ENCODE results near the gene SIRT7. TPM values are rescaled to one million over a fixed set of nuclear protein-coding genes. Genes with fewer than 3 reads are reported as not detected.

The SIRT7 gene
- 17.3 and 21.1 TPM in 2 replicates for total RNA-seq

GRCh38 chr17:81917565-81918332, at the start of gene SIRT7:
SIRT7 (minus strand) TSS chr17:81918176; CDS start chr17:81918131, 45 bp downstream.

GRCh38 chr17:81961087-81961511, 43.1 kb upstream of the SIRT7 start, which contains the start of gene NOTUM:
NOTUM (minus strand) TSS chr17:81961187; CDS start chr17:81960909, 278 bp downstream.

GRCh38 chr17:81947189-81947588, 29.2 kb upstream of the SIRT7 start, which contains the start of gene MYADML2:
MYADML2 (minus strand) TSS chr17:81947233; CDS start chr17:81941741, 5,492 bp downstream.

GRCh38 chr17:81927653-81928543, 9.9 kb upstream of the SIRT7 start, which contains the start of gene MAFG:
MAFG (minus strand) TSS chr17:81927735; CDS start chr17:81923185, 4,550 bp downstream.

GRCh38 chr17:81911277-81911961, 6.6 kb downstream of the SIRT7 start, which contains the start of gene PCYT2:
PCYT2 (minus strand) TSS chr17:81911399; CDS start chr17:81911355, 44 bp downstream.

GRCh38 chr17:81902023-81902652, 15.8 kb downstream of the SIRT7 start, which contains the start of gene NPB:
NPB (plus strand) TSS chr17:81902238; CDS start chr17:81902278, 40 bp downstream.

DNA sequence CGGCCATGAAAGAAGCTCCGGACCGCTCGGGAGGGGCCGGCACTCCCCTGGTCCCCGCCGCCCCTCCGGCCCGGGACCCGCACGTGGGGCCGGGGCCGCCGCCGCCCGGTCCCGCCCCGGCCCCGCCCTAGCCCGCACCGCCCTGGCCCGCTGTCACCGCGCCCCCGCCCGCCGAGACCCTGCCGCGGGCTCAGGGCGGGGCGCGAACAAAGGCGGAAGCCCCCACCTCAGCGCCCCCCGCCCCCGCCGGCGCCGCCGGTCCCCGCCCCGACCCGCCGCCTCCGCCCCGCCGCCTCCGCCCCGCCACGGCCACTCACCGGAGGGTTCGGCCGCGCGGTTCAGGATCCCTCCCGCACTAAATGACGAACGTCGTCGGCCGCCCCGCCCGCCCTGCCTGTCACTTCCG, 47.0 kb downstream of the SIRT7 start, which contains the start of gene ARHGDIA:
Gene ARHGDIA (minus strand): TSS at position 357 of the 406 bp plus-strand sequence. CDS start 1,407 bp downstream, outside the sequence.

Other genes starting within 250 kb of the SIRT7 start
- 32.7 and 34.0 TPM in 2 replicates for gene ARL16, start 234.4 kb downstream of the SIRT7 start, total RNA-seq
- gene HGS, start 234.2 kb downstream of the SIRT7 start, total RNA-seq = 102 and 120 TPM in 2 replicates
- gene MRPL12, start 214.8 kb downstream of the SIRT7 start, total RNA-seq = 40.8 and 41.5 TPM in 2 replicates
- gene SLC25A10, start 205.9 kb downstream of the SIRT7 start, total RNA-seq = 16.2 and 23.7 TPM in 2 replicates
- gene GCGR, start 114.0 kb downstream of the SIRT7 start, total RNA-seq = not detected in 2 replicates
- 57.1 and 68.8 TPM in 2 replicates for gene MCRIP1, start 84.9 kb downstream of the SIRT7 start, total RNA-seq
- gene PPP1R27, start 83.1 kb downstream of the SIRT7 start, total RNA-seq = not detected in 2 replicates
- 824 and 903 TPM in 2 replicates for gene P4HB, start 57.6 kb downstream of the SIRT7 start, total RNA-seq
- 229 and 236 TPM in 2 replicates for gene ARHGDIA, start 46.8 kb downstream of the SIRT7 start, total RNA-seq
- 176 and 187 TPM in 2 replicates for gene ALYREF, start 26.6 kb downstream of the SIRT7 start, total RNA-seq
- 99.4 and 125 TPM in 2 replicates for gene ANAPC11, start 26.5 kb downstream of the SIRT7 start, total RNA-seq
- gene NPB, start 15.9 kb downstream of the SIRT7 start, total RNA-seq = 0.13 and 0.22 TPM in 2 replicates
- gene PCYT2, start 6.8 kb downstream of the SIRT7 start, total RNA-seq = 30.1 and 51.0 TPM in 2 replicates
- 20.7 and 22.2 TPM in 2 replicates for gene MAFG, start 9.6 kb upstream of the SIRT7 start, total RNA-seq
- 53.7 and 56.3 TPM in 2 replicates for gene PYCR1, start 19.1 kb upstream of the SIRT7 start, total RNA-seq
- not detected in 2 replicates for gene MYADML2, start 29.1 kb upstream of the SIRT7 start, total RNA-seq
- not detected in 2 replicates for gene NOTUM, start 43.0 kb upstream of the SIRT7 start, total RNA-seq
- gene ASPSCR1, start 59.5 kb upstream of the SIRT7 start, total RNA-seq = 15.8 and 19.1 TPM in 2 replicates
- 46.4 and 49.8 TPM in 2 replicates for gene CENPX, start 104.7 kb upstream of the SIRT7 start, total RNA-seq
- gene LRRC45, start 105.1 kb upstream of the SIRT7 start, total RNA-seq = 17.4 and 20.7 TPM in 2 replicates
- gene RAC3, start 113.5 kb upstream of the SIRT7 start, total RNA-seq = 21.4 and 23.1 TPM in 2 replicates
- gene DCXR, start 119.5 kb upstream of the SIRT7 start, total RNA-seq = 44.3 and 54.9 TPM in 2 replicates
- gene RFNG, start 133.6 kb upstream of the SIRT7 start, total RNA-seq = 22.6 and 23.7 TPM in 2 replicates
- gene GPS1, start 133.7 kb upstream of the SIRT7 start, total RNA-seq = 82.2 and 98.8 TPM in 2 replicates
- gene DUS1L, start 147.6 kb upstream of the SIRT7 start, total RNA-seq = 59.5 and 62.2 TPM in 2 replicates
- 141 and 288 TPM in 2 replicates for gene FASN, start 180.1 kb upstream of the SIRT7 start, total RNA-seq

Measured in thoracic aorta endothelial cell (primary cell).